ENCODE measurements around the gene GRIK3. TPM values are rescaled to one million over a fixed set of nuclear protein-coding genes. Genes with fewer than 3 reads are reported as not detected.
"Not testable (repeated sequence)": the region's sequence is repeated elsewhere in the genome, so short reads cannot be mapped to it uniquely, and the experiment has no call there.

Gene GRIK3
- total RNA-seq (2021; fragmentation: NEBNext Ultra II Directional; extraction: Animal tissue kit (Norgen Biotek cat#: 25700)) = not detected
- long read RNA-seq = 0 reads

GRCh38 chr1:37034121-37035013 is at the start of gene GRIK3:
Gene GRIK3 (minus strand): TSS chr1:37034515. CDS start chr1:37034108, 407 bp downstream.
- DNase-seq = no peak
- no peak within 1 kb of the TSS for H3K4me3 Mint-ChIP-seq
- H3K27ac Mint-ChIP-seq = no peak within 1 kb of the TSS
- H3K4me1 Mint-ChIP-seq (ENCODE audit: low read depth) = no peaks in the 10 kb centered on the region
- H3K27me3 Mint-ChIP-seq (ENCODE audit: insufficient read depth) = peaks cover 15% of the 10 kb centered on the region
- TF ChIP-seq CTCF (IDR thresholded peaks at IDR 0.05) = no peak
- no peaks in the 10 kb centered on the region for H3K36me3 Mint-ChIP-seq (ENCODE audit: low read depth)
- H3K9me3 Mint-ChIP-seq = peaks cover 7% of the 10 kb centered on the region

- no peaks in the 10 kb centered on the region for H3K4me1 Mint-ChIP-seq (ENCODE audit: low read depth)
- H3K36me3 Mint-ChIP-seq (ENCODE audit: low read depth) = 0 out of 2 replicates have a peak, but pooled peaks cover 4% of the 10 kb centered on the region
- no peak overlapping the region for H3K27ac Mint-ChIP-seq
- H3K4me3 Mint-ChIP-seq = no peak overlapping the region
- no peak for TF ChIP-seq CTCF (IDR thresholded peaks at IDR 0.05)
- peaks cover 34% of the 10 kb centered on the region for H3K9me3 Mint-ChIP-seq
- H3K27me3 Mint-ChIP-seq (ENCODE audit: insufficient read depth) = peaks cover 3% of the 10 kb centered on the region; the same call in 1 of the 2 replicates
- no peak for DNase-seq
Observed at GRCh38 chr1:37084013-37084412, 49.7 kb upstream of the GRIK3 start.

- peaks cover 3% of the 10 kb centered on the region; the same call in 1 of the 2 replicates for H3K27me3 Mint-ChIP-seq (ENCODE audit: insufficient read depth)
- DNase-seq = no peak
- no peak overlapping the region for H3K4me3 Mint-ChIP-seq
- H3K4me1 Mint-ChIP-seq (ENCODE audit: low read depth) = no peaks in the 10 kb centered on the region
- H3K27ac Mint-ChIP-seq = no peak overlapping the region
- no peak for TF ChIP-seq CTCF (IDR thresholded peaks at IDR 0.05)
- H3K36me3 Mint-ChIP-seq (ENCODE audit: low read depth) = 0 out of 2 replicates have a peak, but pooled peaks cover 4% of the 10 kb centered on the region
- H3K9me3 Mint-ChIP-seq = peaks cover 34% of the 10 kb centered on the region
Observed at GRCh38 chr1:37083603-37084002, 49.3 kb upstream of the GRIK3 start.

- DNase-seq; H3K27ac Mint-ChIP-seq; H3K36me3 Mint-ChIP-seq (ENCODE audit: low read depth); H3K27me3 Mint-ChIP-seq (ENCODE audit: insufficient read depth); H3K4me3 Mint-ChIP-seq; H3K4me1 Mint-ChIP-seq (ENCODE audit: low read depth): not testable (repeated sequence)
- H3K9me3 Mint-ChIP-seq = peaks cover 49% of the 10 kb centered on the region
Observed at GRCh38 chr1:37080296-37080986, 46.1 kb upstream of the GRIK3 start.

GRCh38 chr1:37078866-37079265 is 44.6 kb upstream of the GRIK3 start:
- no peak overlapping the region for H3K4me3 Mint-ChIP-seq
- H3K4me1 Mint-ChIP-seq (ENCODE audit: low read depth) = no peaks in the 10 kb centered on the region
- peaks cover 50% of the 10 kb centered on the region for H3K9me3 Mint-ChIP-seq
- no peak overlapping the region for H3K27ac Mint-ChIP-seq
- no peak for TF ChIP-seq CTCF (IDR thresholded peaks at IDR 0.05)
- no peak for DNase-seq
- H3K36me3 Mint-ChIP-seq (ENCODE audit: low read depth) = no peaks in the 10 kb centered on the region
- peaks cover under 1% of the 10 kb centered on the region for H3K27me3 Mint-ChIP-seq (ENCODE audit: insufficient read depth)

- H3K9me3 Mint-ChIP-seq = peaks cover 39% of the 10 kb centered on the region
- no peaks in the 10 kb centered on the region for H3K4me1 Mint-ChIP-seq (ENCODE audit: low read depth)
- no peaks in the 10 kb centered on the region; the same call in 1 of the 2 replicates for H3K27me3 Mint-ChIP-seq (ENCODE audit: insufficient read depth)
- H3K4me3 Mint-ChIP-seq = no peak overlapping the region
- TF ChIP-seq CTCF (IDR thresholded peaks at IDR 0.05) = no peak
- H3K27ac Mint-ChIP-seq = no peak overlapping the region
- no peak for DNase-seq
- H3K36me3 Mint-ChIP-seq (ENCODE audit: low read depth) = no peaks in the 10 kb centered on the region
Observed at GRCh38 chr1:37076168-37076567, 41.9 kb upstream of the GRIK3 start.

Data from HFFc6 (cell line).